BLaER1 treated with 17β-estradiol and CSF1 and Interleukin-3, amounts not matched to agents 10 nM and 100 nM (cell line): ENCODE measurements around the gene OLFML1.

Source experiments
- H3K27ac ChIP-seq, 11 experiments: shearing (Covaris generic); formaldehyde crosslinking; 2 replicates each; pipeline ENCODE4 v1.8.1; 2022
- H3K27me3 ChIP-seq, 11 experiments: shearing (Covaris generic); formaldehyde crosslinking; 2 replicates each; pipeline ENCODE4 v1.8.1; 2022
- H3K36me3 ChIP-seq, 11 experiments: shearing (Covaris generic); formaldehyde crosslinking; 2 replicates each; pipeline ENCODE4 v1.8.1; 2022
- H3K4me1 ChIP-seq, 10 experiments: shearing (Covaris generic); formaldehyde crosslinking; 2 replicates each; pipeline ENCODE4 v1.8.1; 2022
- H3K4me2 ChIP-seq, 11 experiments: shearing (Covaris generic); formaldehyde crosslinking; 2 replicates each; pipeline ENCODE4 v1.8.1; 2022
- H3K4me3 ChIP-seq, 10 experiments: shearing (Covaris generic); formaldehyde crosslinking; 2 replicates each; pipeline ENCODE4 v1.8.1; 2022
- H3K9ac ChIP-seq, 11 experiments: shearing (Covaris generic); formaldehyde crosslinking; 2 replicates each; pipeline ENCODE4 v1.8.1; 2022
- H3K9me3 ChIP-seq, 11 experiments: shearing (Covaris generic); formaldehyde crosslinking; replicated peaks in 1 of 11; 2 replicates each; pipeline ENCODE4 v1.8.1; 2022
- H4K20me1 ChIP-seq, 11 experiments: shearing (Covaris generic); formaldehyde crosslinking; 2 replicates each; pipeline ENCODE4 v1.8.1; 2022
- Cebpa-rat ChIP-seq, 11 experiments: shearing (Covaris generic); IDR thresholded peaks; 2 replicates each; pipeline ENCODE4 v1.8.1; 2022

OLFML1 gene

GRCh38 chr11:7485186-7486097 lies at the start of gene OLFML1:
OLFML1 (plus strand) TSS chr11:7485506; CDS start chr11:7485876, 370 bp downstream.
- H4K20me1 ChIP-seq = no peaks in the 10 kb centered on the region
- no peaks in the 10 kb centered on the region for H3K36me3 ChIP-seq
- H3K27ac ChIP-seq = no peak within 1 kb of the TSS

GRCh38 chr11:7436146-7436545 lies 49.2 kb upstream of the OLFML1 start:
- peaks cover 9 to 50% (median 19%) of the 10 kb centered on the region in 10 experiments for H3K4me1 ChIP-seq
- peak overlapping the region in 10 of 11 experiments; percentile 15 to 71 (median 40); a peak in 16 of 22 replicates for H3K4me2 ChIP-seq
- no peaks in the 10 kb centered on the region for H4K20me1 ChIP-seq
- H3K9ac ChIP-seq = no peak overlapping the region
- no peaks in the 10 kb centered on the region for H3K27me3 ChIP-seq
- H3K27ac ChIP-seq = peak overlapping the region in 8 of 11 experiments; percentile 2 to 64 (median 32); a peak in 12 of 22 replicates
- H3K4me3 ChIP-seq = no peak overlapping the region
- TF ChIP-seq Cebpa-rat (IDR thresholded peaks at IDR 0.05) = no peak
- H3K9me3 ChIP-seq = no peaks in the 10 kb centered on the region
- no peaks in the 10 kb centered on the region for H3K36me3 ChIP-seq

More at GRCh38 chr11:7485186-7486097, at the start of gene OLFML1:
- Histone ChIP-seq H3K4me1 (peaks cover 0 to 14% (median 0%) of the 10 kb centered on the region in 10 experiments; a peak in 7 of 20 replicates), H3K9me3 (no peaks in the 10 kb centered on the region), H3K27me3 (no peaks in the 10 kb centered on the region), H3K9ac (no peak within 1 kb of the TSS), H3K4me2 (no peak within 1 kb of the TSS), H3K4me3 (no peak within 1 kb of the TSS)
- TF ChIP-seq Cebpa-rat (IDR thresholded peaks at IDR 0.05) = no peak

GRCh38 chr11:7436657-7437056 lies 48.6 kb upstream of the OLFML1 start:
- H4K20me1 ChIP-seq = no peaks in the 10 kb centered on the region
- H3K27ac ChIP-seq = peak overlapping the region in 8 of 11 experiments; percentile 2 to 64 (median 32); a peak in 12 of 22 replicates
- no peak for TF ChIP-seq Cebpa-rat (IDR thresholded peaks at IDR 0.05)
- peak overlapping the region; percentile 15 to 71 (median 33); a peak in 19 of 22 replicates for H3K4me2 ChIP-seq
- H3K36me3 ChIP-seq = no peaks in the 10 kb centered on the region
- H3K4me3 ChIP-seq = no peak overlapping the region
- no peaks in the 10 kb centered on the region for H3K9me3 ChIP-seq
- H3K27me3 ChIP-seq = no peaks in the 10 kb centered on the region
- peaks cover 9 to 50% (median 19%) of the 10 kb centered on the region in 10 experiments for H3K4me1 ChIP-seq
- H3K9ac ChIP-seq = no peak overlapping the region

GRCh38 chr11:7437696-7438095 lies 47.6 kb upstream of the OLFML1 start:
- Histone ChIP-seq H4K20me1 (no peaks in the 10 kb centered on the region), H3K27me3 (no peaks in the 10 kb centered on the region), H3K27ac (no peak overlapping the region), H3K4me1 (peaks cover 9 to 50% (median 19%) of the 10 kb centered on the region in 10 experiments), H3K4me3 (no peak overlapping the region), H3K36me3 (no peaks in the 10 kb centered on the region), H3K9ac (no peak overlapping the region), H3K9me3 (no peaks in the 10 kb centered on the region), H3K4me2 (peak overlapping the region in 6 of 11 experiments; percentile 5 to 71 (median 32); a peak in 8 of 22 replicates)
- TF ChIP-seq Cebpa-rat (IDR thresholded peaks at IDR 0.05) = no peak

DNA sequence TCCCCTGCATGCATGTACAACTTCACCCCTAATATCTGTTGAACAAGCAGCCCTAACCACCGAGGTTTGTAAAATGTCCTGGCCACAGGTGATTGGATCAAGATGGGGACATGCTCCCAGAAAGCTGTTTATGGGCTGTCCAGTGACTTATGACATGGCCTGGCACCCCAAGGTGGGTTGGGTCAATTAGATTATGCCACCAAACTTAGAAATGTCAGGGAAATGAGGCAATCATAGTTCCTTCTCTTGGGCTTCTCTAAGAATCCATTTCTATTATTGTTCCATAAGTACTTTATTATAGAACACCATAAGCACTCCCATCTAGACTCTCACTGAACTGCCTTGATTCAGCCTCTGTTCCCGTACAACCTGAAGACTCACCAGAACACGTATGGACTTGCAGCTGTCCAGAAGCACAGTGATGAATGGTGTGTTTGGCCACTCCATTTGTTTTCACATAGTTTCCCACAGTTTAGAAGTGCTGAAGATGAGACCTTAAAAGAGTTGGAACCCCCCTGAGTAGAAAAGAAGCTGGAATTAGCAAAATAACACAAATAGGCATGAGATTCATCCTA lies 45.5 kb upstream of the OLFML1 start:
- Histone ChIP-seq H3K4me1 (peaks cover 15 to 44% (median 21%) of the 10 kb centered on the region in 10 experiments), H3K27ac (no peak overlapping the region), H3K4me3 (no peak overlapping the region), H3K9me3 (no peaks in the 10 kb centered on the region), H3K4me2 (peak overlapping the region in 2 of 11 experiments; percentile 8 to 27; a peak in 2 of 22 replicates), H3K36me3 (no peaks in the 10 kb centered on the region), H4K20me1 (no peaks in the 10 kb centered on the region), H3K9ac (no peak overlapping the region), H3K27me3 (no peaks in the 10 kb centered on the region)
- TF ChIP-seq Cebpa-rat (IDR thresholded peaks at IDR 0.05) = no peak

DNA sequence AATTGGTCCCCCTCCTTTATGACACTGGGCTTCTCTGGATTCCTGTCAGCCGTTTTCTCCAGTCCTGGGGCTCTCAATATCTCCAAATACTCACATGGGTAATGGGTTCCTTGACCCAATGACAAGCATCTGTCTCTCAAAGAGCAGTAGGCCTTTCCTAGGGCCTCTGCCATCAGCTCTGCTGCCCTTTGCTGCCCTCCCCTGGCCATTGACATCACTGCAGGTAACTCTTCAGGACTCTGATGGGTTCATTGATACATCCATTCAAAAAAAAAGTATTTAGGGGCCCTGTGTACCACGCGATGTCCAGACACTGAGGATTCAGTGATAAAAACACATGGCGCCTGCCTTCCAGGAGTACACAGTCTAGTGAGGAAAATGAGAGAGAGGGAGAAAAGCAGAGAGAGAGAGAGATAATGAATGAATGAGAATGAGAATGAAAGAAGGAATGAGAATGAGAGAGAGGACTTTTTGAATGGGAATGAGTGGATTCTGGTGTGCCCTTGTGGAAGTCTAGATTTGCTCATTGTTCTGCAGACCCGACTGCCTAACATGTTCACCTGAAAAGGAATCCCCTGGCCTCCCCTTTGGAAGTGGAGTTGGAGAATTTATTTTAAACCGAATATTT lies 42.6 kb upstream of the OLFML1 start:
- TF ChIP-seq Cebpa-rat (IDR thresholded peaks at IDR 0.05) = no peak
- Histone ChIP-seq H3K4me3 (no peak overlapping the region), H3K36me3 (no peaks in the 10 kb centered on the region), H3K9me3 (no peaks in the 10 kb centered on the region), H3K9ac (no peak overlapping the region), H4K20me1 (no peaks in the 10 kb centered on the region), H3K27ac (no peak overlapping the region), H3K4me1 (peaks cover 0 to 16% (median 6%) of the 10 kb centered on the region in 10 experiments; a peak in 14 of 20 replicates), H3K27me3 (no peaks in the 10 kb centered on the region), H3K4me2 (no peak overlapping the region)

- Histone ChIP-seq H3K9ac (no peak overlapping the region), H3K4me1 (peaks cover 1 to 12% (median 6%) of the 10 kb centered on the region in 10 experiments; a peak in 18 of 20 replicates), H3K27me3 (no peaks in the 10 kb centered on the region), H4K20me1 (no peaks in the 10 kb centered on the region), H3K9me3 (no peaks in the 10 kb centered on the region), H3K27ac (no peak overlapping the region), H3K4me2 (no peak overlapping the region), H3K36me3 (no peaks in the 10 kb centered on the region), H3K4me3 (no peak overlapping the region)
- TF ChIP-seq Cebpa-rat (IDR thresholded peaks at IDR 0.05) = no peak
Observed at GRCh38 chr11:7444091-7444981, 41.0 kb upstream of the OLFML1 start.

- Histone ChIP-seq H3K9ac (no peak overlapping the region), H3K4me2 (no peak overlapping the region), H3K36me3 (no peaks in the 10 kb centered on the region), H4K20me1 (no peaks in the 10 kb centered on the region), H3K9me3 (no peaks in the 10 kb centered on the region), H3K4me3 (no peak overlapping the region), H3K27me3 (no peaks in the 10 kb centered on the region), H3K4me1 (peaks cover 6 to 17% (median 13%) of the 10 kb centered on the region in 10 experiments; a peak in 18 of 20 replicates), H3K27ac (no peak overlapping the region)
- TF ChIP-seq Cebpa-rat (IDR thresholded peaks at IDR 0.05) = no peak
Observed at GRCh38 chr11:7445564-7445963, 39.7 kb upstream of the OLFML1 start.
